Thyroid gland (tissue), 4 donors: Measurements from ENCODE around the gene RAD52.

Experiments used
- POLR2A ChIP-seq, 2 donors: fragments of 450-650 bp; IDR thresholded peaks; one replicate each; pipeline ENCODE4 v1.6.1; 2017; ENCODE audit warnings: antibody characterized with exemption in 2 of 2, mild to moderate bottlenecking in 2 of 2, moderate library complexity in 1 of 2
- TF ChIP-seq, protein P1 (sequence below), 6 experiments: fragments of 200-600 bp in 3 of 6; fragments of 450-650 bp in 3 of 6; sonication (generic) in 3 of 6; IDR thresholded peaks; one replicate each; pipeline ENCODE4 v1.5.1; 2016 to 2019; ENCODE audit warnings: antibody characterized with exemption in 6 of 6, mild to moderate bottlenecking in 2 of 6, inconsistent platforms in 1 of 6, moderate library complexity in 1 of 6

- TF ChIP-seq POLR2A (IDR thresholded peaks at IDR 0.05) = no peak
- TF ChIP-seq, protein P1, sequence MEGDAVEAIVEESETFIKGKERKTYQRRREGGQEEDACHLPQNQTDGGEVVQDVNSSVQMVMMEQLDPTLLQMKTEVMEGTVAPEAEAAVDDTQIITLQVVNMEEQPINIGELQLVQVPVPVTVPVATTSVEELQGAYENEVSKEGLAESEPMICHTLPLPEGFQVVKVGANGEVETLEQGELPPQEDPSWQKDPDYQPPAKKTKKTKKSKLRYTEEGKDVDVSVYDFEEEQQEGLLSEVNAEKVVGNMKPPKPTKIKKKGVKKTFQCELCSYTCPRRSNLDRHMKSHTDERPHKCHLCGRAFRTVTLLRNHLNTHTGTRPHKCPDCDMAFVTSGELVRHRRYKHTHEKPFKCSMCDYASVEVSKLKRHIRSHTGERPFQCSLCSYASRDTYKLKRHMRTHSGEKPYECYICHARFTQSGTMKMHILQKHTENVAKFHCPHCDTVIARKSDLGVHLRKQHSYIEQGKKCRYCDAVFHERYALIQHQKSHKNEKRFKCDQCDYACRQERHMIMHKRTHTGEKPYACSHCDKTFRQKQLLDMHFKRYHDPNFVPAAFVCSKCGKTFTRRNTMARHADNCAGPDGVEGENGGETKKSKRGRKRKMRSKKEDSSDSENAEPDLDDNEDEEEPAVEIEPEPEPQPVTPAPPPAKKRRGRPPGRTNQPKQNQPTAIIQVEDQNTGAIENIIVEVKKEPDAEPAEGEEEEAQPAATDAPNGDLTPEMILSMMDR (IDR thresholded peaks at IDR 0.05) = no peak
Observed at GRCh38 chr12:967641-968040, 18.1 kb upstream of the RAD52 start.
